ENCODE data around the gene EIF5.
A peak's percentile ranks its signal among the peaks of the same experiment; 100 is the strongest.

Gene EIF5

DNA sequence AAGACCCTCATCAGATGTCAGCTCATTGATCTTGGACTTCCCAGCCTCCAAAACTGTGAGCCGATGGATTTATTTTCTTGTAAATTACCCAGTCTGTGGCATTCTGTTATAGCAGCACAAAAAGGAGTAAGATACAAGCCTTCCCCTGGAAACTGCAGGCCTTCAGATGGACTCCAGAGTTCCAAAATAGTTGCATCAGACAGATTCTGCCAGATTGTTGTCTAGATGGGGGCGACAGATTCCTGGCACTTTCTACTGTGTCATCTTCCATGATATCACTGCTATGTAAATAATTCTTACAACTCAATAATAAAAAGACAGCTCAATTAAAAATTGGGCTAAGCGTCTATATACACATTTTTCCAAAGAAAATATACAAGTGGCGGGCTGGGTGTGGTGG is 34.0 kb downstream of the EIF5 start:
- Histone ChIP-seq H3K4me2 (no peak overlapping the region), H4K20me1 (no peaks in the 10 kb centered on the region; a peak in 1 of 22 replicates), H3K4me1 (peaks cover 0 to 14% (median 0%) of the 10 kb centered on the region in 10 experiments; a peak in 8 of 20 replicates), H3K27me3 (no peaks in the 10 kb centered on the region), H3K9ac (no peak overlapping the region), H3K9me3 (replicated peaks in 1 of 11) (peaks cover under 1 to 11% (median 8%) of the 10 kb centered on the region in 11 experiments), H3K36me3 (0 out of 22 replicates have a peak, but pooled peaks cover 0 to under 1% (median 0%) of the 10 kb centered on the region in 11 experiments), H3K27ac (no peak overlapping the region), H3K4me3 (no peak overlapping the region)
- TF ChIP-seq Cebpa-rat (IDR thresholded peaks at IDR 0.05): no peak

DNA sequence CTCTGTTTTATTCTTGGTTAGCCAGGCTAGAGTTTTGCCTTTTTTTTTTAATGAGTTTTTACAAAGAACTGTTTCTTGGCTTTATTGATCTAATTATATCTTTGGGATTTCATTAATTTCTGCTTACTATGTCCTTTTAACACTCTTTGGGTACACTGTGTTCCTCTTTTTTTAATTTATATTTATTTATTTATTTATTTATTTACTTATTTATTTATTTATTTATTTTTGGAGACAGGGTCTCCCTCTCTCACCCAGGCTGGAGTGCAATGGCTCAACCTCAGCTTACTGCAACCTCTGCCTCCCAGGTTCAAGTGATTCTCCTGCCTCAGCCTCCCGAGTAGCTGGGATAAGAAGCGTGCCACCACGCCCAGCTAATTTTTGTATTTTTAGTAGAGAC is 36.0 kb downstream of the EIF5 start:
- Histone ChIP-seq H3K9me3 (replicated peaks in 1 of 11) (no peaks in the 10 kb centered on the region), H3K27me3 (no peaks in the 10 kb centered on the region), H3K9ac (no peak overlapping the region), H3K4me3 (no peak overlapping the region), H3K4me1 (peaks cover 0 to 25% (median 0%) of the 10 kb centered on the region in 10 experiments; a peak in 8 of 20 replicates), H3K4me2 (no peak overlapping the region), H3K36me3 (no peaks in the 10 kb centered on the region), H4K20me1 (no peaks in the 10 kb centered on the region; a peak in 1 of 22 replicates), H3K27ac (no peak overlapping the region)
- no peak for TF ChIP-seq Cebpa-rat (IDR thresholded peaks at IDR 0.05)

- Histone ChIP-seq H3K9ac (no peak overlapping the region), H3K27me3 (no peaks in the 10 kb centered on the region), H3K4me1 (peaks cover 0 to 25% (median 0%) of the 10 kb centered on the region in 10 experiments; a peak in 8 of 20 replicates), H3K36me3 (no peaks in the 10 kb centered on the region), H3K4me2 (peak overlapping the region in 4 of 11 experiments; percentile 20 to 71 (median 42); a peak in 6 of 22 replicates), H3K9me3 (replicated peaks in 1 of 11) (no peaks in the 10 kb centered on the region), H4K20me1 (no peaks in the 10 kb centered on the region; a peak in 1 of 22 replicates), H3K27ac (peak overlapping the region in 1 of 11 experiments; percentile 32; a peak in 2 of 22 replicates), H3K4me3 (no peak overlapping the region)
- TF ChIP-seq Cebpa-rat (IDR thresholded peaks at IDR 0.05): no peak
These were observed 38.0 kb downstream of the EIF5 start for GRCh38 chr14:103372017-103372416.

GRCh38 chr14:103372552-103373304 is 38.7 kb downstream of the EIF5 start:
- Histone ChIP-seq H3K27me3 (no peaks in the 10 kb centered on the region), H4K20me1 (no peaks in the 10 kb centered on the region; a peak in 1 of 22 replicates), H3K9ac (no peak overlapping the region), H3K27ac (peak overlapping the region in 3 of 11 experiments; percentile 29 to 32 (median 32); a peak in 5 of 22 replicates), H3K4me3 (no peak overlapping the region), H3K4me1 (peaks cover 0 to 29% (median 0%) of the 10 kb centered on the region in 10 experiments; a peak in 8 of 20 replicates), H3K36me3 (no peaks in the 10 kb centered on the region), H3K9me3 (replicated peaks in 1 of 11) (no peaks in the 10 kb centered on the region), H3K4me2 (peak overlapping the region in 4 of 11 experiments; percentile 20 to 71 (median 42); a peak in 7 of 22 replicates)
- TF ChIP-seq Cebpa-rat (IDR thresholded peaks at IDR 0.05): no peak

- Histone ChIP-seq H3K4me1 (peaks cover 0 to 30% (median 0%) of the 10 kb centered on the region in 10 experiments; a peak in 8 of 20 replicates), H3K27me3 (no peaks in the 10 kb centered on the region), H3K4me2 (0 out of 22 replicates have a peak overlapping the region, but pooled peaks of 1 of the 11 experiments have one; percentile 29), H3K36me3 (no peaks in the 10 kb centered on the region), H3K27ac (no peak overlapping the region), H3K9ac (no peak overlapping the region), H3K9me3 (replicated peaks in 1 of 11) (no peaks in the 10 kb centered on the region), H3K4me3 (no peak overlapping the region), H4K20me1 (no peaks in the 10 kb centered on the region; a peak in 1 of 22 replicates)
- no peak for TF ChIP-seq Cebpa-rat (IDR thresholded peaks at IDR 0.05)
These were observed 40.1 kb downstream of the EIF5 start for GRCh38 chr14:103374121-103374520.

GRCh38 chr14:103377522-103378037 is 43.5 kb downstream of the EIF5 start:
- Histone ChIP-seq H3K27me3 (no peaks in the 10 kb centered on the region), H3K4me2 (no peak overlapping the region), H3K36me3 (no peaks in the 10 kb centered on the region), H3K4me3 (no peak overlapping the region), H3K4me1 (peaks cover 0 to 37% (median 4%) of the 10 kb centered on the region in 10 experiments; a peak in 11 of 20 replicates), H4K20me1 (no peaks in the 10 kb centered on the region; a peak in 1 of 22 replicates), H3K27ac (no peak overlapping the region), H3K9me3 (replicated peaks in 1 of 11) (peaks cover 0 to 7% (median 0%) of the 10 kb centered on the region in 11 experiments; a peak in 6 of 22 replicates), H3K9ac (no peak overlapping the region)
- TF ChIP-seq Cebpa-rat (IDR thresholded peaks at IDR 0.05): no peak

- TF ChIP-seq Cebpa-rat (IDR thresholded peaks at IDR 0.05): no peak
- no peaks in the 10 kb centered on the region; a peak in 1 of 22 replicates for H4K20me1 ChIP-seq
- no peak overlapping the region for H3K4me2 ChIP-seq
- no peaks in the 10 kb centered on the region for H3K36me3 ChIP-seq
- H3K4me1 ChIP-seq: peaks cover 0 to 37% (median 7%) of the 10 kb centered on the region in 10 experiments; a peak in 11 of 20 replicates
- H3K27me3 ChIP-seq: no peaks in the 10 kb centered on the region
- no peak overlapping the region for H3K27ac ChIP-seq
- H3K9me3 ChIP-seq (replicated peaks in 1 of 11): peaks cover 0 to 7% (median 0%) of the 10 kb centered on the region in 11 experiments; a peak in 6 of 22 replicates
- H3K9ac ChIP-seq: no peak overlapping the region
- H3K4me3 ChIP-seq: no peak overlapping the region
These were observed 44.2 kb downstream of the EIF5 start for GRCh38 chr14:103378038-103378854.

- peaks cover 0 to 7% (median 0%) of the 10 kb centered on the region in 11 experiments; a peak in 6 of 22 replicates for H3K9me3 ChIP-seq (replicated peaks in 1 of 11)
- H3K36me3 ChIP-seq: no peaks in the 10 kb centered on the region
- no peak overlapping the region for H3K27ac ChIP-seq
These were observed 46.8 kb downstream of the EIF5 start for GRCh38 chr14:103380719-103381377.

More at GRCh38 chr14:103380719-103381377, 46.8 kb downstream of the EIF5 start:
- peak overlapping the region in 2 of 11 experiments; percentile 23 to 43; a peak in 1 of 22 replicates for H3K4me2 ChIP-seq
- H3K4me3 ChIP-seq: no peak overlapping the region
- peak in 3 of 11 experiments; percentile 24 to 38 (median 31); a peak in 2 of 22 replicates for TF ChIP-seq Cebpa-rat (IDR thresholded peaks at IDR 0.05)
- peaks cover 0 to 5% (median 4%) of the 10 kb centered on the region in 11 experiments; a peak in 16 of 22 replicates for H4K20me1 ChIP-seq
- no peak overlapping the region for H3K9ac ChIP-seq
- H3K27me3 ChIP-seq: no peaks in the 10 kb centered on the region
- peaks cover 8 to 44% (median 16%) of the 10 kb centered on the region in 10 experiments for H3K4me1 ChIP-seq
